Astrocyte (in vitro differentiated cells and primary cell): ENCODE results near the gene AHDC1.
A peak's percentile ranks its signal among the peaks of the same experiment; 100 is the strongest.

Experiments used
- EZH2 ChIP-seq: IDR thresholded peaks from 2 replicates; pipeline ENCODE4 v1.6.1; 2012; ENCODE audit warnings: mild to moderate bottlenecking, low read length, inconsistent platforms; ENCODE audit not compliant: insufficient read depth
- TF ChIP-seq, protein P1 (sequence below): IDR thresholded peaks from 2 replicates; pipeline ENCODE4 v1.5.1; 2011; ENCODE audit warnings: low read depth, mild to moderate bottlenecking, inconsistent platforms, low read length, moderate library complexity; ENCODE audit not compliant: insufficient read depth

DNA sequence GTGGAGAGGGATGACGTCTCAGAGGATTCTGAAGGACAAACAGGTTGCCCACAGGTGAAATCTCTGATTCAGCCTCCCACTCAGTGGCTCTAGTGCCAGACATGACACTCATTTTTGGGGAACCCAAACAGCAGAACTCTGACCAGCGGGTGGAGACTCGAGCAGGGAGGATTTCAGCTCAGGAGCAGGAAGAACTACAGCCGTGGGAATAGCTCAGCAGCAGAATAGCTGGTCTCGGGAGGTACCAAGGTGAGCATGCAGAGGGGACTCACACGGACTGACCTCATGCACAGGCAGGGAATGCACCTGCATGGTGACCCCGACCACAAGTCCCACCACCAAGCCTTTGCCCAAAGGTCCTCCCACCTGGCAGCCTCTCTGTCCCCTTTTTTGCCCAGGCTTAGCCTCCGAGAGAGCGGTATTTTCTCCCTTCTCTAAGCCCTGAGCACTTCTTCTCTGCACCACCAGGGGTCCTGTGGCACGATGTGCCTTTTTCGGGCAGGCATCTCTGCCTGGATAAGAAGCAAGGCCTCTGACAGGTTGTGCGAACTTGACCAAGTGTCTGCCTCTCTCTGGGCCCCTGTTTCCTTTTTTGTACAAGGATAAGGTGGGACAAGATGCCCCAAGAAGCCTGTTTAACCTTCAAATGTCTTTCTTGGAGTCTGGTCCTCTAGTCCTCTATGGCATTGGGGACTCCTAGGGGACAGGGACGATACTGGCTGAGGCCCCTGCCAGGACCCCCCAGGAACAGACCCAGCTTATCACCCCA lies 39.8 kb upstream of the AHDC1 start:
- TF ChIP-seq EZH2: no peak
- TF ChIP-seq, protein P1, sequence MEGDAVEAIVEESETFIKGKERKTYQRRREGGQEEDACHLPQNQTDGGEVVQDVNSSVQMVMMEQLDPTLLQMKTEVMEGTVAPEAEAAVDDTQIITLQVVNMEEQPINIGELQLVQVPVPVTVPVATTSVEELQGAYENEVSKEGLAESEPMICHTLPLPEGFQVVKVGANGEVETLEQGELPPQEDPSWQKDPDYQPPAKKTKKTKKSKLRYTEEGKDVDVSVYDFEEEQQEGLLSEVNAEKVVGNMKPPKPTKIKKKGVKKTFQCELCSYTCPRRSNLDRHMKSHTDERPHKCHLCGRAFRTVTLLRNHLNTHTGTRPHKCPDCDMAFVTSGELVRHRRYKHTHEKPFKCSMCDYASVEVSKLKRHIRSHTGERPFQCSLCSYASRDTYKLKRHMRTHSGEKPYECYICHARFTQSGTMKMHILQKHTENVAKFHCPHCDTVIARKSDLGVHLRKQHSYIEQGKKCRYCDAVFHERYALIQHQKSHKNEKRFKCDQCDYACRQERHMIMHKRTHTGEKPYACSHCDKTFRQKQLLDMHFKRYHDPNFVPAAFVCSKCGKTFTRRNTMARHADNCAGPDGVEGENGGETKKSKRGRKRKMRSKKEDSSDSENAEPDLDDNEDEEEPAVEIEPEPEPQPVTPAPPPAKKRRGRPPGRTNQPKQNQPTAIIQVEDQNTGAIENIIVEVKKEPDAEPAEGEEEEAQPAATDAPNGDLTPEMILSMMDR: peak; percentile 76
